ENCODE results near the gene CABP4.

- TF ChIP-seq RAD21 (IDR thresholded peaks at IDR 0.05; ENCODE audit: low read depth) (no peak), POLR2A (IDR thresholded peaks at IDR 0.05; ENCODE audit: borderline replicate concordance, extremely low read depth, insufficient read depth, insufficient read length) (no peak), SP1 (IDR thresholded peaks at IDR 0.05; ENCODE audit: low read depth) (no peak), CTCF (IDR thresholded peaks at IDR 0.05 in 2 of 3, conservative IDR thresholded peaks at IDR 0.05 in 1 of 3; ENCODE audit: borderline replicate concordance in 1 of 3, insufficient read depth in 1 of 3, low read depth in 2 of 3, low read length in 2 of 3) (no peak), ATF3 (IDR thresholded peaks at IDR 0.05) (no peak), EZH2 (IDR thresholded peaks at IDR 0.05) (no peak), SRF (IDR thresholded peaks at IDR 0.05; ENCODE audit: low read depth) (no peak), CEBPB (IDR thresholded peaks at IDR 0.05; ENCODE audit: low read depth) (no peak), ZNF274 (IDR thresholded peaks at IDR 0.05; ENCODE audit: low read depth, low read length) (no peak), MAX (IDR thresholded peaks at IDR 0.05) (no peak)
Observed at GRCh38 chr11:67472882-67473281, 17.7 kb downstream of the CABP4 start.

Measured in HCT116 (cell line).